K562 (cell line): ENCODE measurements around the gene ADGRD1. TPM values are rescaled to one million over a fixed set of nuclear protein-coding genes. Genes with fewer than 3 reads are reported as not detected.
A peak's percentile ranks its signal among the peaks of the same experiment; 100 is the strongest.

Source experiments
- ATAC-seq: fragments of 200-7000 bp; cut with Tn5 transposase; 3 replicates; pipeline ENCODE4 v1.9.1; 2020; ENCODE audit warnings: moderate library complexity
- BruUV-seq: library from RNA; stranded (reverse); fragments of 400-500 nt; replicated peaks from 2 replicates; lab custom pipeline; 2021; lab: Mats Ljungman, UMichigan
- CTCF ChIA-PET: fragments of 300-600 bp; formaldehyde crosslinking; extraction: SDS; loops from one replicate; lab custom pipeline; 2021; ENCODE audit warnings: low intra/inter-chr PET ratio; lab: Yijun Ruan, JAX
- POLR2A ChIA-PET: fragments of 300-600, 350-650 bp; sonication (Branson Sonifier 250); formaldehyde crosslinking; extraction: SDS; loops from one replicate; lab custom pipeline; 2021; ENCODE audit warnings: antibody characterized with exemption, inconsistent platforms; lab: Yijun Ruan, JAX
- DNase-seq, 4 experiments: peaks; one replicate each; pipeline versions ENCODE4 v3.0.0 to v3.0.0-alpha.2; 2011 to 2018; ENCODE audit warnings: low spot score in 3 of 4, mixed read lengths in 3 of 4; ENCODE audit errors: extremely low read depth in 1 of 4
- FAIRE-seq: peaks from 2 replicates; lab custom pipeline; 2011; peaks lifted over from hg19 to GRCh38; lab: Jason Lieb, UNC
- H2AFZ ChIP-seq: 2 replicates; pipeline ENCODE4 v1.6.0; 2011; ENCODE audit warnings: low read depth, low read length, control low read depth, inconsistent platforms
- H3K27ac ChIP-seq: fragments of 200-600 bp; 3 replicates; pipeline ENCODE4 v1.8.0; 2011; ENCODE audit warnings: low read depth, mild to moderate bottlenecking, control low read depth, inconsistent platforms, low read length, moderate library complexity, mixed read lengths; ENCODE audit errors: extremely low read depth
- H3K27me3 ChIP-seq, 2 experiments: fragments of 300-600 bp in 1 of 2; 2 replicates in 1 of 2; 3 replicates in 1 of 2; pipeline versions ENCODE4 v1.6.0 to v1.8.0; 2011; ENCODE audit warnings: inconsistent platforms in 2 of 2, low read length in 2 of 2, mild to moderate bottlenecking in 1 of 2, mixed read lengths in 1 of 2, moderate library complexity in 1 of 2; ENCODE audit not compliant: control insufficient read depth in 2 of 2, insufficient read depth in 2 of 2
- H3K36me3 ChIP-seq: fragments of 300-600 bp; 3 replicates; pipeline ENCODE4 v1.8.0; 2011; ENCODE audit warnings: mild to moderate bottlenecking, low read length, inconsistent platforms; ENCODE audit not compliant: control insufficient read depth, insufficient read depth
- H3K4me1 ChIP-seq, 2 experiments: fragments of 200-600 bp in 1 of 2; replicated peaks in 1 of 2; 2 replicates in 1 of 2; 3 replicates in 1 of 2; pipeline versions ENCODE4 v1.5.1 to v1.8.0; 2011; ENCODE audit warnings: inconsistent platforms in 2 of 2, low read length in 2 of 2, mild to moderate bottlenecking in 1 of 2, mixed read lengths in 1 of 2, moderate library complexity in 1 of 2; ENCODE audit not compliant: control insufficient read depth in 2 of 2, insufficient read depth in 2 of 2
- H3K4me2 ChIP-seq: 2 replicates; pipeline ENCODE4 v1.6.1; 2011; ENCODE audit warnings: low read length, control low read depth, inconsistent platforms, mixed read lengths; ENCODE audit not compliant: insufficient read depth
- H3K4me3 ChIP-seq: fragments of 200-600 bp; sonication (generic), shearing (Covaris generic); 2 replicates; pipeline ENCODE4 v1.5.1; 2016; ENCODE audit warnings: control low read depth, inconsistent platforms
- H3K79me2 ChIP-seq: fragments of 200-600 bp; 3 replicates; pipeline ENCODE4 v1.8.0; 2011; ENCODE audit warnings: low read length, inconsistent platforms; ENCODE audit not compliant: control insufficient read depth, insufficient read depth
- H3K9ac ChIP-seq, 2 experiments: 2 replicates each; pipeline versions ENCODE4 v1.6.0 to v1.6.1; 2011; ENCODE audit warnings: low read depth in 2 of 2, low read length in 2 of 2, control low read depth in 1 of 2, inconsistent platforms in 1 of 2, mild to moderate bottlenecking in 1 of 2, mixed read lengths in 1 of 2; ENCODE audit not compliant: insufficient read depth in 1 of 2
- H3K9me1 ChIP-seq: one replicate; pipeline ENCODE4 v1.6.0; 2011; ENCODE audit warnings: inconsistent platforms, mild to moderate bottlenecking, low read length, moderate library complexity; ENCODE audit not compliant: control insufficient read depth, insufficient read depth
- H3K9me3 ChIP-seq: replicated peaks from 2 replicates; pipeline ENCODE4 v1.5.1; 2011; ENCODE audit warnings: low read depth, low read length, inconsistent platforms; ENCODE audit not compliant: control insufficient read depth, insufficient read depth
- H4K20me1 ChIP-seq: replicated peaks from 2 replicates; pipeline ENCODE4 v1.6.1; 2011; ENCODE audit warnings: low read length, inconsistent platforms, mixed read lengths; ENCODE audit not compliant: control insufficient read depth, insufficient read depth
- ZBTB7A ChIP-seq: IDR thresholded peaks from 2 replicates; pipeline ENCODE4 v1.6.1; 2011; ENCODE audit warnings: low read depth, mild to moderate bottlenecking, low read length, moderate library complexity, borderline replicate concordance; ENCODE audit not compliant: control insufficient read depth
- ZNF740 ChIP-seq, 3 experiments: fragments of 200-800 bp in 1 of 3; sonication (Bioruptor generic) in 1 of 3; sonication (generic) in 1 of 3; formaldehyde crosslinking in 1 of 3; IDR thresholded peaks; 2 replicates each; pipeline versions ENCODE4 v1.6.1 to v1.8.0; 2016 to 2022; ENCODE audit warnings: mild to moderate bottlenecking in 2 of 3, missing compliant biosample characterization in 2 of 3, missing genetic modification characterization in 2 of 3, missing genetic modification reagents in 1 of 3
- WGBS: fragments of 100-300 bp; shearing (Covaris generic); methylation state at CpG from one replicate; pipeline ENCODE4 v1.1.6; 2016; ENCODE audit warnings: low coverage, mixed read lengths; ENCODE audit not compliant: insufficient coverage; ENCODE audit errors: missing lambda C conversion rate; 5-methylcytosine and 5-hydroxymethylcytosine counted together
- in situ Hi-C: fragments of 300-500 bp; cut with MboI; formaldehyde crosslinking; loops from 4 replicates; pipeline ENCODE4 v1.15.0; 2018; ENCODE audit warnings: inconsistent platforms, mixed read lengths
- intact Hi-C: fragments of 100-400 bp; cut with micrococcal nuclease; formaldehyde crosslinking; loops from 2 replicates; pipeline ENCODE4 v1.14.2; 2022
- polyA plus RNA-seq, 8 experiments: library from polyadenylated mRNA; depleted of rRNA in 4 of 8; stranded (reverse) in 5 of 8; unstranded in 3 of 8; fragments of >200 nt; fragmentation: Nextera tagmentation in 2 of 8; fragmentation: Illumina TruSeq in 1 of 8; extraction: Ambion mirVana in 2 of 8; extraction: Trizol in 1 of 8; gene quantifications; 2 replicates each; pipeline versions ENCODE4 v1.2.1 to v1.2.3, GENCODE V29; 2011 to 2014; ENCODE audit warnings: inconsistent platforms in 1 of 8, missing spikeins in 1 of 8
- total RNA-seq, 7 experiments: library from RNA; depleted of rRNA in 6 of 7; stranded (reverse); fragments of >200 nt in 6 of 7; fragmentation: Illumina TruSeq in 2 of 7; extraction: Trizol in 2 of 7; gene quantifications; 2 replicates each; pipeline versions ENCODE4 v1.2.1 to v1.2.3, GENCODE V29; 2011 to 2021; ENCODE audit warnings: low replicate concordance in 1 of 7
- TF ChIP-seq, protein P1 (sequence below): sonication (generic); formaldehyde crosslinking; IDR thresholded peaks from 2 replicates; pipeline ENCODE4 v1.8.0; 2022; ENCODE audit warnings: mild to moderate bottlenecking, missing genetic modification reagents

The ADGRD1 gene
- total and polyA plus RNA-seq, 9 of the 15 experiments (the other 6 are each of a cell fraction or from before 2014, with no cell fraction given), result 1.7 to 11.7 (median 3.3) TPM

DNA sequence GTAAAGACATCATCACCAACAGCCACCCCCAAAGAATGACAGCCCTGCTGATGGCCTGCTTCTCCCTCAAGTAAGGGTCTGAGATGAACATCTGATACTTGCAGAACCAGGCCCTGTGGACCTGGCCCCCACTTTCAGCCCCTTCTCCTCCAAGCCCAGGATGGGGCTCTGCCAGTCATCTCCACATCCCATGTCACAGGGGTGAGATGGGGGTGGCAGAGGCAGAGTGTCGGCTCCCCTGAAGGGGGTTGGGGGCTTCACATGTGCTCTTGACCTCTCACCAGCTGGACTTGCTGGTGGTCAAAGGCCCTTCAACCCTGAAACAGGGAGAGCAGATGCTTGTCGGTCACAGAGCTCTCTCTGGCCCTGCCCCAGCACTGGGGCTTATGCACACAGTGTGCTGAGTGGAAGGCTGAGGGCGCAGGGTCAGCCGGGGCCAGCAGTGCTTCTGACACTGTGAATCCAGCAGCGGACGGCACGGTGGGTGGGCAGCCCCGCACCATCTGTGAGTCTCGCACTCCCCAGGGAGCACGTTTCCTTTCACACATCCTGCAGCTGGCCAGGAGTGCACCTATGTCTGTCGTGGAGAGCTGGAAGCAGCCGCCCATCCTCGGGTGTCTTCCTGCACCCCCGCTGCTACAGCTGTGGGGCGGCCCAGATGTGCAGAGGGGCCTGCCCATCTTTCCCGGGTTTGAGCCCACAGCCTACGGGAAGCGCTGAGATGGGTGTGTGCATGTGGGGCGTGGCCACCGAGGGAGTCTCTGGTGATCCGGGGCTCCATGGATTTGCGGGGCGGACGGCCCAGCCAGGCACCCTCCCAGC is 94.3 kb downstream of the ADGRD1 start:
- in situ Hi-C loops, result no loop called here

More for the DNA sequence above, 94.3 kb downstream of the ADGRD1 start:
- Histone ChIP-seq H3K4me2 (no peak overlapping the region; the same call in 1 of the 2 replicates), H3K9ac (peak overlapping the region in 1 of 2 experiments; percentile 32; a peak in 1 of 4 replicates), H2AFZ (peak overlapping the region; percentile 33; the same call in 1 of the 2 replicates), H3K4me1 (peaks cover 0 to 32% of the 10 kb centered on the region in 2 experiments; a peak in 2 of 5 replicates), H4K20me1 (peaks cover 6% of the 10 kb centered on the region; the same call in 1 of the 2 replicates), H3K9me3 (no peaks in the 10 kb centered on the region), H3K4me3 (no peak overlapping the region), H3K27ac (no peak overlapping the region), H3K36me3 (no peaks in the 10 kb centered on the region), H3K79me2 (no peaks in the 10 kb centered on the region), H3K27me3 (peaks cover 11 to 62% of the 10 kb centered on the region in 2 experiments), H3K9me1 (peaks cover 4% of the 10 kb centered on the region)
- TF ChIP-seq ZNF740 (CRISPR knock-in tag; IDR thresholded peaks at IDR 0.05) (0 out of 2 replicates have a peak, but pooled peaks have one; percentile 27), ZNF740 (tag; IDR thresholded peaks at IDR 0.05) (no peak), ZBTB7A (peak; percentile 5; the same call in 1 of the 2 replicates)
- TF ChIP-seq, protein P1, sequence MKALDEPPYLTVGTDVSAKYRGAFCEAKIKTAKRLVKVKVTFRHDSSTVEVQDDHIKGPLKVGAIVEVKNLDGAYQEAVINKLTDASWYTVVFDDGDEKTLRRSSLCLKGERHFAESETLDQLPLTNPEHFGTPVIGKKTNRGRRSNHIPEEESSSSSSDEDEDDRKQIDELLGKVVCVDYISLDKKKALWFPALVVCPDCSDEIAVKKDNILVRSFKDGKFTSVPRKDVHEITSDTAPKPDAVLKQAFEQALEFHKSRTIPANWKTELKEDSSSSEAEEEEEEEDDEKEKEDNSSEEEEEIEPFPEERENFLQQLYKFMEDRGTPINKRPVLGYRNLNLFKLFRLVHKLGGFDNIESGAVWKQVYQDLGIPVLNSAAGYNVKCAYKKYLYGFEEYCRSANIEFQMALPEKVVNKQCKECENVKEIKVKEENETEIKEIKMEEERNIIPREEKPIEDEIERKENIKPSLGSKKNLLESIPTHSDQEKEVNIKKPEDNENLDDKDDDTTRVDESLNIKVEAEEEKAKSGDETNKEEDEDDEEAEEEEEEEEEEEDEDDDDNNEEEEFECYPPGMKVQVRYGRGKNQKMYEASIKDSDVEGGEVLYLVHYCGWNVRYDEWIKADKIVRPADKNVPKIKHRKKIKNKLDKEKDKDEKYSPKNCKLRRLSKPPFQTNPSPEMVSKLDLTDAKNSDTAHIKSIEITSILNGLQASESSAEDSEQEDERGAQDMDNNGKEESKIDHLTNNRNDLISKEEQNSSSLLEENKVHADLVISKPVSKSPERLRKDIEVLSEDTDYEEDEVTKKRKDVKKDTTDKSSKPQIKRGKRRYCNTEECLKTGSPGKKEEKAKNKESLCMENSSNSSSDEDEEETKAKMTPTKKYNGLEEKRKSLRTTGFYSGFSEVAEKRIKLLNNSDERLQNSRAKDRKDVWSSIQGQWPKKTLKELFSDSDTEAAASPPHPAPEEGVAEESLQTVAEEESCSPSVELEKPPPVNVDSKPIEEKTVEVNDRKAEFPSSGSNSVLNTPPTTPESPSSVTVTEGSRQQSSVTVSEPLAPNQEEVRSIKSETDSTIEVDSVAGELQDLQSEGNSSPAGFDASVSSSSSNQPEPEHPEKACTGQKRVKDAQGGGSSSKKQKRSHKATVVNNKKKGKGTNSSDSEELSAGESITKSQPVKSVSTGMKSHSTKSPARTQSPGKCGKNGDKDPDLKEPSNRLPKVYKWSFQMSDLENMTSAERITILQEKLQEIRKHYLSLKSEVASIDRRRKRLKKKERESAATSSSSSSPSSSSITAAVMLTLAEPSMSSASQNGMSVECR (CRISPR knock-in tag), result no peak
- peak in 2 of 4 experiments; percentile 25 to 30 for DNase-seq
- POLR2A ChIA-PET, result no interaction called here
- CTCF ChIA-PET, result no interaction called here
- 34% methylated on average over 24 of the region's 24 CpGs for WGBS
- BruUV-seq, result no TSS peak
- FAIRE-seq, result no peak
- peak; percentile 26; the same call in 2 of the 3 replicates for ATAC-seq
- intact Hi-C loops, result no loop called here
